C4-2B (cell line): ENCODE results near the gene AP4E1.

Source experiments
- ZFX ChIP-seq: fragments of 450-650 bp; IDR thresholded peaks from 2 replicates; pipeline ENCODE4 v1.6.1; 2017
- TF ChIP-seq, protein P1 (sequence below): fragments of 450-650 bp; conservative IDR thresholded peaks from 2 replicates; pipeline ENCODE4 v1.5.1; 2017; ENCODE audit warnings: mild to moderate bottlenecking

- TF ChIP-seq, protein P1, sequence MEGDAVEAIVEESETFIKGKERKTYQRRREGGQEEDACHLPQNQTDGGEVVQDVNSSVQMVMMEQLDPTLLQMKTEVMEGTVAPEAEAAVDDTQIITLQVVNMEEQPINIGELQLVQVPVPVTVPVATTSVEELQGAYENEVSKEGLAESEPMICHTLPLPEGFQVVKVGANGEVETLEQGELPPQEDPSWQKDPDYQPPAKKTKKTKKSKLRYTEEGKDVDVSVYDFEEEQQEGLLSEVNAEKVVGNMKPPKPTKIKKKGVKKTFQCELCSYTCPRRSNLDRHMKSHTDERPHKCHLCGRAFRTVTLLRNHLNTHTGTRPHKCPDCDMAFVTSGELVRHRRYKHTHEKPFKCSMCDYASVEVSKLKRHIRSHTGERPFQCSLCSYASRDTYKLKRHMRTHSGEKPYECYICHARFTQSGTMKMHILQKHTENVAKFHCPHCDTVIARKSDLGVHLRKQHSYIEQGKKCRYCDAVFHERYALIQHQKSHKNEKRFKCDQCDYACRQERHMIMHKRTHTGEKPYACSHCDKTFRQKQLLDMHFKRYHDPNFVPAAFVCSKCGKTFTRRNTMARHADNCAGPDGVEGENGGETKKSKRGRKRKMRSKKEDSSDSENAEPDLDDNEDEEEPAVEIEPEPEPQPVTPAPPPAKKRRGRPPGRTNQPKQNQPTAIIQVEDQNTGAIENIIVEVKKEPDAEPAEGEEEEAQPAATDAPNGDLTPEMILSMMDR: no peak
- no peak for TF ChIP-seq ZFX
Observed at GRCh38 chr15:50911001-50911400, 2.5 kb downstream of the AP4E1 start.
